Esophagus muscularis mucosa (tissue), 4 donors: Measurements from ENCODE around the gene ARMCX2. TPM values are rescaled to one million over a fixed set of nuclear protein-coding genes. Genes with fewer than 3 reads are reported as not detected.

ENCODE experiments used
- DNase-seq: peaks from one replicate; pipeline ENCODE4 v3.0.0-alpha.2; 2017; ENCODE audit errors: extremely low spot score
- H3K27ac ChIP-seq, 4 donors: fragments of 200-600 bp; sonication (generic); replicated peaks in 1 of 4; 1 replicate in 3 of 4; 2 replicates in 1 of 4; pipeline ENCODE4 v1.5.1; 2016 to 2019; ENCODE audit warnings: mild to moderate bottlenecking in 1 of 4
- H3K27me3 ChIP-seq, 4 donors: fragments of 200-600 bp; sonication (generic); one replicate each; pipeline versions ENCODE4 v1.5.1 to v1.6.0; 2016 to 2019
- H3K36me3 ChIP-seq, 4 donors: fragments of 200-600 bp; sonication (generic); one replicate each; pipeline ENCODE4 v1.5.1; 2016 to 2019
- H3K4me1 ChIP-seq, 4 donors: fragments of 200-600 bp; sonication (generic); one replicate each; pipeline ENCODE4 v1.5.1; 2016 to 2019
- H3K4me3 ChIP-seq, 4 donors: fragments of 200-600 bp; sonication (generic); 1 replicate in 2 of 4; 2 replicates in 2 of 4; pipeline ENCODE4 v1.5.1; 2016 to 2019; ENCODE audit warnings: mild to moderate bottlenecking in 4 of 4, moderate library complexity in 1 of 4
- H3K9me3 ChIP-seq, 4 donors: fragments of 200-600 bp; sonication (generic); 1 replicate in 3 of 4; 2 replicates in 1 of 4; pipeline ENCODE4 v1.5.1; 2016 to 2019
- EP300 ChIP-seq: sonication (generic); formaldehyde crosslinking; IDR thresholded peaks from one replicate; pipeline ENCODE4 v1.6.1; 2017; ENCODE audit warnings: antibody characterized with exemption
- POLR2A ChIP-seq: fragments of 450-650 bp; IDR thresholded peaks from one replicate; pipeline ENCODE4 v1.6.1; 2017; ENCODE audit warnings: antibody characterized with exemption, moderate library complexity, mild to moderate bottlenecking, low read depth
- POLR2AphosphoS5 ChIP-seq, 2 donors: sonication (generic); formaldehyde crosslinking; IDR thresholded peaks; one replicate each; pipeline ENCODE4 v1.6.1; 2017; ENCODE audit warnings: antibody characterized with exemption in 2 of 2
- WGBS: methylation state at CpG from one replicate; pipeline ENCODE4 v1.1.5; 2018; 5-methylcytosine and 5-hydroxymethylcytosine counted together
- intact Hi-C: fragments of 100-400 bp; cut with DNase I; formaldehyde crosslinking; loops from one replicate; pipeline ENCODE4 v1.15.1; 2023
- total RNA-seq, 4 donors: library from RNA; depleted of rRNA; stranded (reverse); fragments of >200 nt; gene quantifications; one replicate each; pipeline versions ENCODE4 v1.1.0 to v1.2.1, GENCODE V29; 2016
- TF ChIP-seq, protein P1 (sequence below), 3 experiments: fragments of 200-600 bp in 2 of 3; fragments of 450-650 bp in 1 of 3; sonication (generic) in 2 of 3; IDR thresholded peaks; one replicate each; pipeline ENCODE4 v1.5.1; 2017 to 2019; ENCODE audit warnings: antibody characterized with exemption in 3 of 3, mild to moderate bottlenecking in 2 of 3, moderate library complexity in 1 of 3

Gene ARMCX2
- total RNA-seq, 4 donors from 2014 or later, result 15.0 to 55.0 (median 30.6) TPM

DNA sequence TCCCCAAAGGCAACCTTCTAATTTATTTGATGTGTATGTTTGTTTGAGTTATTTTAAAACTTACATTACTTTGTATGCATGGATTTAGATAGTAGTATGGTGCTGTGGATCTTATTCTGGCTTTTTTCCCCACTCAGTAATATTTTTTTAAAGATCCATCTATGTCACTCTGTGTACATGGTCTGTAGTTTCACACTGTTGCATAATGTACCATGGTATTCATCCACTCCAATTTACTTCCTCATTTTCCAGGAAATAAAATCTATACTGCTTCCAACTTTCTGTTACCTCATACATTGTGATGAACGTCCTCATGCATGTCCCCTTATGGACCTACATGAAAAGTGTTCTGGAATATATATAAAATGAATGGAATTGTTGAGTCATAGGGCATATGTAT is 17.6 kb downstream of the ARMCX2 start:
- H3K4me1 ChIP-seq, result no peaks in the 10 kb centered on the region
- no peak overlapping the region for H3K4me3 ChIP-seq
- 32% methylated on average over 1 of the region's 1 CpG for WGBS
- H3K27me3 ChIP-seq, result no peaks in the 10 kb centered on the region
- H3K9me3 ChIP-seq, result no peaks in the 10 kb centered on the region
- H3K36me3 ChIP-seq, result no peaks in the 10 kb centered on the region
- intact Hi-C loops, result no loop called here
- H3K27ac ChIP-seq, result no peak overlapping the region
- TF ChIP-seq POLR2AphosphoS5 (IDR thresholded peaks at IDR 0.05) (no peak), POLR2A (no peak), EP300 (no peak)
- TF ChIP-seq, protein P1, sequence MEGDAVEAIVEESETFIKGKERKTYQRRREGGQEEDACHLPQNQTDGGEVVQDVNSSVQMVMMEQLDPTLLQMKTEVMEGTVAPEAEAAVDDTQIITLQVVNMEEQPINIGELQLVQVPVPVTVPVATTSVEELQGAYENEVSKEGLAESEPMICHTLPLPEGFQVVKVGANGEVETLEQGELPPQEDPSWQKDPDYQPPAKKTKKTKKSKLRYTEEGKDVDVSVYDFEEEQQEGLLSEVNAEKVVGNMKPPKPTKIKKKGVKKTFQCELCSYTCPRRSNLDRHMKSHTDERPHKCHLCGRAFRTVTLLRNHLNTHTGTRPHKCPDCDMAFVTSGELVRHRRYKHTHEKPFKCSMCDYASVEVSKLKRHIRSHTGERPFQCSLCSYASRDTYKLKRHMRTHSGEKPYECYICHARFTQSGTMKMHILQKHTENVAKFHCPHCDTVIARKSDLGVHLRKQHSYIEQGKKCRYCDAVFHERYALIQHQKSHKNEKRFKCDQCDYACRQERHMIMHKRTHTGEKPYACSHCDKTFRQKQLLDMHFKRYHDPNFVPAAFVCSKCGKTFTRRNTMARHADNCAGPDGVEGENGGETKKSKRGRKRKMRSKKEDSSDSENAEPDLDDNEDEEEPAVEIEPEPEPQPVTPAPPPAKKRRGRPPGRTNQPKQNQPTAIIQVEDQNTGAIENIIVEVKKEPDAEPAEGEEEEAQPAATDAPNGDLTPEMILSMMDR (IDR thresholded peaks at IDR 0.05), result no peak
- DNase-seq, result no peak

- intact Hi-C loops, result no loop called here
These were observed 20.1 kb downstream of the ARMCX2 start for GRCh38 chrX:101639583-101639982.

GRCh38 chrX:101619364-101619763 is 40.3 kb downstream of the ARMCX2 start:
- H3K36me3 ChIP-seq, result no peaks in the 10 kb centered on the region
- H3K27ac ChIP-seq, result no peak overlapping the region
- DNase-seq, result no peak
- no peak overlapping the region for H3K4me3 ChIP-seq
- no peaks in the 10 kb centered on the region for H3K27me3 ChIP-seq
- H3K4me1 ChIP-seq, result peaks cover 0 to 19% (median 17%) of the 10 kb centered on the region in 4 donors
- TF ChIP-seq POLR2A (no peak), EP300 (no peak), POLR2AphosphoS5 (IDR thresholded peaks at IDR 0.05) (no peak)
- TF ChIP-seq, protein P1 (IDR thresholded peaks at IDR 0.05), result no peak
- intact Hi-C loops, result no loop called here
- H3K9me3 ChIP-seq, result no peaks in the 10 kb centered on the region

More at GRCh38 chrX:101639583-101639982, 20.1 kb downstream of the ARMCX2 start:
- H3K27me3 ChIP-seq, result no peaks in the 10 kb centered on the region
- no peak overlapping the region for H3K27ac ChIP-seq
- H3K4me1 ChIP-seq, result no peaks in the 10 kb centered on the region
- no peaks in the 10 kb centered on the region for H3K36me3 ChIP-seq
- no peak overlapping the region for H3K4me3 ChIP-seq
- DNase-seq, result no peak
- H3K9me3 ChIP-seq, result no peaks in the 10 kb centered on the region
- TF ChIP-seq, protein P1 (IDR thresholded peaks at IDR 0.05), result no peak
- TF ChIP-seq POLR2AphosphoS5 (IDR thresholded peaks at IDR 0.05) (no peak), POLR2A (no peak), EP300 (no peak)

GRCh38 chrX:101617211-101618191 is 42.1 kb downstream of the ARMCX2 start, which contains the start of gene ARMCX6:
TSS of gene ARMCX6 (minus strand) at chrX:101618000. CDS start at chrX:101616620, 1,380 bp downstream.
- intact Hi-C loops, result no loop called here
- TF ChIP-seq EP300, result no peak
- TF ChIP-seq, protein P1 (IDR thresholded peaks at IDR 0.05), result peak; percentile 29 to 43 (median 43)
- peak; percentile 64 to 67 for TF ChIP-seq POLR2AphosphoS5 (IDR thresholded peaks at IDR 0.05)
- no peak for TF ChIP-seq POLR2A
- DNase-seq, result peak; percentile 93
- H3K36me3 ChIP-seq, result no peaks in the 10 kb centered on the region
- no peaks in the 10 kb centered on the region for H3K9me3 ChIP-seq
- H3K27me3 ChIP-seq, result no peaks in the 10 kb centered on the region
- H3K4me1 ChIP-seq, result peaks cover 0 to 14% (median 12%) of the 10 kb centered on the region in 4 donors
- peak within 1 kb of the TSS; percentile 76 to 86 (median 80) for H3K27ac ChIP-seq
- WGBS, result 34% methylated on average over 37 of the region's 39 CpGs
- peak within 1 kb of the TSS; percentile 60 to 70 (median 66) for H3K4me3 ChIP-seq
